GM04504 (cell line): ENCODE measurements around the gene IGF2R.

ENCODE experiments used
- DNase-seq: peaks from one replicate; pipeline ENCODE4 v3.0.0-alpha.2; 2012; ENCODE audit warnings: low read depth

IGF2R gene

GRCh38 chr6:159976686-159977254, 7.9 kb downstream of the IGF2R start:
- DNase-seq: no peak

- DNase-seq: no peak
These were observed 8.5 kb downstream of the IGF2R start for GRCh38 chr6:159977255-159977903.

GRCh38 chr6:159977904-159978268, 9.0 kb downstream of the IGF2R start:
- DNase-seq: no peak

- no peak for DNase-seq
These were observed 9.6 kb downstream of the IGF2R start for GRCh38 chr6:159978291-159979135.

GRCh38 chr6:159979136-159979874, 10.4 kb downstream of the IGF2R start:
- DNase-seq: no peak

- DNase-seq: no peak
These were observed 11.6 kb downstream of the IGF2R start for GRCh38 chr6:159980474-159980873.

GRCh38 chr6:159981071-159981402, 12.2 kb downstream of the IGF2R start:
- DNase-seq: no peak

- DNase-seq: no peak
These were observed 12.7 kb downstream of the IGF2R start for GRCh38 chr6:159981403-159982245.

- DNase-seq: no peak
These were observed 14.0 kb downstream of the IGF2R start for GRCh38 chr6:159982731-159983506.

- DNase-seq: no peak
These were observed 14.8 kb downstream of the IGF2R start for GRCh38 chr6:159983641-159984080.

GRCh38 chr6:159984268-159984786, 15.4 kb downstream of the IGF2R start:
- DNase-seq: no peak

GRCh38 chr6:159985296-159985945, 16.5 kb downstream of the IGF2R start:
- DNase-seq: no peak

GRCh38 chr6:159988983-159989454, 20.1 kb downstream of the IGF2R start:
- no peak for DNase-seq

GRCh38 chr6:159989492-159990480, 20.9 kb downstream of the IGF2R start:
- DNase-seq: no peak

- no peak for DNase-seq
These were observed 23.5 kb downstream of the IGF2R start for GRCh38 chr6:159992366-159992765.

GRCh38 chr6:159995405-159995804, 26.5 kb downstream of the IGF2R start:
- no peak for DNase-seq

GRCh38 chr6:159996087-159996622, 27.3 kb downstream of the IGF2R start:
- no peak for DNase-seq
